ENCODE data around the gene NECTIN2. TPM values are rescaled to one million over a fixed set of nuclear protein-coding genes. Genes with fewer than 3 reads are reported as not detected.
"Not testable (repeated sequence)": the region's sequence is repeated elsewhere in the genome, so short reads cannot be mapped to it uniquely, and the experiment has no call there.

NECTIN2 gene
- total RNA-seq, 2 donors from 2014 or later = 223 to 279 TPM

DNA sequence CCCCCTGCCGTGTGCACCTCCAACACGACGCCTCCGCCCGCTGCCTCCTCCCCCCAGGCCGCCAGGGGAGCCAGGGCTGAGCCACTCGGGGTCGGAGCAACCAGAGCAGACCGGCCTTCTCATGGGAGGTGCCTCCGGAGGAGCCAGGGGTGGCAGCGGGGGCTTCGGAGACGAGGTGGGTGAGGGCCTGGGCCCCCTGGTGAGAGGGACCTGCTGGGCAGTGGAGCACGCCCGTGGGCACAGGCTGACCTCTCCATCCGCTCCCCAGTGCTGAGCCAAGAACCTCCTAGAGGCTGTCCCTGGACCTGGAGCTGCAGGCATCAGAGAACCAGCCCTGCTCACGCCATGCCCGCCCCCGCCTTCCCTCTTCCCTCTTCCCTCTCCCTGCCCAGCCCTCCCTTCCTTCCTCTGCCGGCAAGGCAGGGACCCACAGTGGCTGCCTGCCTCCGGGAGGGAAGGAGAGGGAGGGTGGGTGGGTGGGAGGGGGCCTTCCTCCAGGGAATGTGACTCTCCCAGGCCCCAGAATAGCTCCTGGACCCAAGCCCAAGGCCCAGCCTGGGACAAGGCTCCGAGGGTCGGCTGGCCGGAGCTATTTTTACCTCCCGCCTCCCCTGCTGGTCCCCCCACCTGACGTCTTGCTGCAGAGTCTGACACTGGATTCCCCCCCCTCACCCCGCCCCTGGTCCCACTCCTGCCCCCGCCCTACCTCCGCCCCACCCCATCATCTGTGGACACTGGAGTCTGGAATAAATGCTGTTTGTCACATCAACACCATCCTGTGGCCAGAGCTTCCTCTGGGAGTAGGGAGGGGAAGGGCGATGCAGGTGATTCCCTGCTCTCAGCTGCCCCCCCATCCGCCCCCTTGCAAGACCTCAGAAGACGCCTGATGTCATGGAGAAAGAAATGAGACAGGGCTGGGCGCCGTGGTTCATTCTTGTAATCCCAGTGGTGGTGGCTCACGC is 25.2 kb upstream of the NECTIN2 start:
- no peak overlapping the region for H3K4me3 ChIP-seq

GRCh38 chr19:44822177-44822576 is 23.9 kb upstream of the NECTIN2 start:
- no peaks in the 10 kb centered on the region for H3K4me1 ChIP-seq (replicated peaks)
- no peaks in the 10 kb centered on the region for H3K27me3 ChIP-seq (replicated peaks; ENCODE audit: insufficient read depth)
- no peaks in the 10 kb centered on the region for H3K9me3 ChIP-seq
- intact Hi-C loops (cut with DNase I) = no loop called here
- no peak overlapping the region for H3K4me3 ChIP-seq
- DNase-seq (ENCODE audit: low spot score) = no peak
- TF ChIP-seq POLR2A (IDR thresholded peaks at IDR 0.05) (no peak), CTCF (IDR thresholded peaks at IDR 0.05) (no peak)
- H3K36me3 ChIP-seq = no peaks in the 10 kb centered on the region
- H3K27ac ChIP-seq = no peak overlapping the region
- 56% methylated on average over 11 of the region's 11 CpGs for WGBS

More for the DNA sequence above, 25.2 kb upstream of the NECTIN2 start:
- no peaks in the 10 kb centered on the region for H3K9me3 ChIP-seq
- no peak for DNase-seq (ENCODE audit: low spot score)
- H3K27me3 ChIP-seq (replicated peaks; ENCODE audit: insufficient read depth) = no peaks in the 10 kb centered on the region
- H3K27ac ChIP-seq = no peak overlapping the region
- no peaks in the 10 kb centered on the region for H3K36me3 ChIP-seq
- TF ChIP-seq CTCF (IDR thresholded peaks at IDR 0.05) (no peak), POLR2AphosphoS5 (IDR thresholded peaks at IDR 0.05) (no peak), POLR2A (IDR thresholded peaks at IDR 0.05) (no peak)
- intact Hi-C loops (cut with DNase I) = no loop called here
- no peaks in the 10 kb centered on the region for H3K4me1 ChIP-seq (replicated peaks)
- 56% methylated on average over 26 of the region's 35 CpGs for WGBS

DNA sequence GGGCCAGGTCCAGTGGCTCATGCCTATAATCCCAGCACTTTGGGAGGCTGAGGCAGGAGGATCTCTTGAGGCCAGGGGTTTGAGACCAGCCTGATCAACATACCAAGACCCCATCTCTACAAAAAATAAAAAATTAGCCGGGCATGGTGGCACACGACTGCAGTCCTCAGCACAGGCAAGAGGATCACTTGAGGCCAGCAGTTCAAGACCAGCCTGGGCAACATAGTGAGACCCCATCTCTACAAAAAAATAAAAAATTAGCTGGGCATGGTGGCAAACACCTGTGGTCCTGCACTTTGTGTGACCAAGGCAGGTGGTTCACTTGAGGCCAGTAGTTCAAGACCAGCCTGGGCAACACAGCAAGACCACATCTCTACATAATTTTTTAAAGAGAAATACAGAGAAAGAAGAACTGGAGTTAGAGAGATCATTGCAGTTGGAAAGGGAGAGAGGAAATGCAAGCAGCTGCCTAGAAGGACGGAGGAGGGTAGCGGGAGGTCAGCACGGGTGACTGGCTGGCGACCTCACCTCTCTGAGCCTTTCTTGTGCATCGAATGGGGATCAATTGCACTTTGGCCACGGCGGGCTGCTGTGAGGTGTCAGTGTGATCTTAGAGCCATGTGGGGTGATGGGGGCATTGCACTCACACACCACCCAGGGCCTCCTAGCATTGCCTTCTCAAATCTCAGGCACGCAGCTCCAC is 23.3 kb upstream of the NECTIN2 start:
- TF ChIP-seq POLR2AphosphoS5 (IDR thresholded peaks at IDR 0.05) = no peak
- TF ChIP-seq POLR2A (IDR thresholded peaks at IDR 0.05) = no peak
- peak overlapping the region in 1 of 2 donors; percentile 36 for H3K27ac ChIP-seq
- H3K36me3 ChIP-seq = no peaks in the 10 kb centered on the region
- no peaks in the 10 kb centered on the region for H3K27me3 ChIP-seq (replicated peaks; ENCODE audit: insufficient read depth)
- no peak overlapping the region for H3K4me3 ChIP-seq
- no peaks in the 10 kb centered on the region for H3K9me3 ChIP-seq
- no peaks in the 10 kb centered on the region for H3K4me1 ChIP-seq (replicated peaks)
- 64% methylated on average over 10 of the region's 10 CpGs for WGBS
- DNase-seq (ENCODE audit: low spot score) = no peak
- intact Hi-C loops (cut with DNase I) = no loop called here

GRCh38 chr19:44823373-44823698 is 22.8 kb upstream of the NECTIN2 start:
- no peak for DNase-seq (ENCODE audit: low spot score)
- Histone ChIP-seq H3K36me3 (no peaks in the 10 kb centered on the region), H3K27ac (peak overlapping the region in 1 of 2 donors; percentile 36), H3K9me3 (no peaks in the 10 kb centered on the region), H3K4me3 (no peak overlapping the region), H3K27me3 (replicated peaks; ENCODE audit: insufficient read depth) (no peaks in the 10 kb centered on the region), H3K4me1 (replicated peaks) (no peaks in the 10 kb centered on the region)
- intact Hi-C loops (cut with DNase I) = no loop called here
- 28% methylated on average over 4 of the region's 4 CpGs for WGBS
- TF ChIP-seq POLR2A (IDR thresholded peaks at IDR 0.05) = no peak
- no peak for TF ChIP-seq POLR2AphosphoS5 (IDR thresholded peaks at IDR 0.05)
- TF ChIP-seq CTCF (IDR thresholded peaks at IDR 0.05) = no peak

DNA sequence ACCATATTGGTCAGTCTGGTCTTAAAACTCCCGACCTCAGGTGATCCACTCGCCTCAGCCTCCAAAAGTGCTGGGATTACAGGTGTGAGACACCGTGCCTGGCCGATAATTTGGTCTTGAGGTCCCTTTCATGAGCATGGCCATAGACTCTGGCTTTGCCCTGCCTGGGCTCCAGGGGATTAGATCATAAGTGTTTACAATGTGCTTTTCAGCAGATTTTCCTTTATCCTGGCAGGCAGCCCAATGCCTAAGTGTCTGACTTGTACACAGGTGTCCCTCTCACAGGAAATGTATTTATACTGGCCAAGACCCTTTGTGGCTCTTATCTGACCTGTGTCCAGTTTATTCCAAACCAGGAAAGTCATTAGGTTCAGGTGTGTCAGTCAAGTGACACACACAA is 21.3 kb upstream of the NECTIN2 start:
- intact Hi-C loops (cut with DNase I) = no loop called here
- Histone ChIP-seq H3K27ac (no peak overlapping the region), H3K4me1 (replicated peaks) (no peaks in the 10 kb centered on the region), H3K4me3 (no peak overlapping the region), H3K27me3 (replicated peaks; ENCODE audit: insufficient read depth) (no peaks in the 10 kb centered on the region), H3K9me3 (no peaks in the 10 kb centered on the region), H3K36me3 (no peaks in the 10 kb centered on the region)
- WGBS = 78% methylated on average over 4 of the region's 4 CpGs
- DNase-seq (ENCODE audit: low spot score) = no peak
- TF ChIP-seq POLR2A (IDR thresholded peaks at IDR 0.05) = no peak
- no peak for TF ChIP-seq POLR2AphosphoS5 (IDR thresholded peaks at IDR 0.05)
- TF ChIP-seq CTCF (IDR thresholded peaks at IDR 0.05) = no peak

DNA sequence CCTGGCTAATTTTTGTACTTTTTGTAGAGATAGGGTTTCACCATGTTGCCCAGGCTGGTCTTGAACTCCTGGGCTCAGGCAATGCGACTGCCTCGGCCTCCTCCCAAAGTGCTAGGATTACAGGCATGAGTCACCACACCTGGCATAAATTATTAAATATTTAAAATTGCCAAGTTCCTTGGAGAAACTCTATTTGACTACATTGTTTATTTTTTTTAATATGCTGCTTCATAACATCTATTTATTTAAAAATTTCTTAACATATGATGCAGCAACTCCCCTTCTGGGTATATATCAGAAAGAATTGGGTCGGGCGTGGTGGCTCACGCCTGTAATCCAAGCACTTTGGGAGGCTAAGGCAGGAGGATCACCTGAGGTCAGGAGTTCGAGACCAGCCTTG is 13.2 kb upstream of the NECTIN2 start:
- H3K27ac ChIP-seq; H3K36me3 ChIP-seq; H3K4me1 ChIP-seq (replicated peaks); intact Hi-C loops (cut with DNase I); H3K4me3 ChIP-seq; DNase-seq (ENCODE audit: low spot score); H3K9me3 ChIP-seq; H3K27me3 ChIP-seq (replicated peaks; ENCODE audit: insufficient read depth): not testable (repeated sequence)
- WGBS = 74% methylated on average over 6 of the region's 6 CpGs

DNA sequence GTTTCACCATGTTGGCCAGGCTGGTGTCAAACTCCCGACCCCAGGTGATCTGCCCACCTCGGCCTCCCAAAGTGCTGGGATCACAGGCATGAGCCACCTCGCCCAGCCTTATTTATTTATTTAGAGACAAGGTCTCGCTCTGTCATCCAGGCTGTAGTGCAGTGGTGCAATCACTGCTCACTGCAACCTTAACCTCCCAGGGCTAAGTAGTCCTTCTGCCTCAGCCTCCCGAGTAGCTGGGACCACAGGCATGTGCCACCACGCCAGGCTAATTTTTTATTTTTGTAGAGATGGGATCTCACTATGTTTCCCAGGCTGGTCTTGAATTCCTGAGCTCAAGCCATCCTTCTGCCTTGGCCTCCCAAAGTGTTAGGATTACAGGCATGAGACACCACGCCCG is 11.7 kb upstream of the NECTIN2 start:
- H3K27ac ChIP-seq; H3K4me1 ChIP-seq (replicated peaks); DNase-seq (ENCODE audit: low spot score); H3K4me3 ChIP-seq; intact Hi-C loops (cut with DNase I); H3K27me3 ChIP-seq (replicated peaks; ENCODE audit: insufficient read depth); H3K36me3 ChIP-seq; H3K9me3 ChIP-seq: not testable (repeated sequence)
- WGBS = 84% methylated on average over 8 of the region's 8 CpGs

Data from prostate gland (tissue), 2 donors.